Endothelial cell of umbilical vein (primary cell): Measurements from ENCODE around the gene TMSB10. TPM values are rescaled to one million over a fixed set of nuclear protein-coding genes. Genes with fewer than 3 reads are reported as not detected.

Experiments
- BruUV-seq: library from RNA; stranded (reverse); fragments of 400-500 nt; replicated peaks from 2 replicates; lab custom pipeline; 2021; lab: Mats Ljungman, UMichigan
- CTCF ChIA-PET: fragments of 300-600, 350-600 bp; sonication (Branson Sonifier 250); formaldehyde crosslinking; loops from one replicate; lab custom pipeline; 2021; ENCODE audit warnings: antibody characterized with exemption, inconsistent platforms; lab: Charles Lee
- POLR2A ChIA-PET: fragments of 300-600, 350-600 bp; sonication (Branson Sonifier 250); formaldehyde crosslinking; loops from one replicate; lab custom pipeline; 2021; ENCODE audit warnings: antibody characterized with exemption, inconsistent platforms; lab: Charles Lee
- DNase-seq: peaks from one replicate; pipeline ENCODE4 v3.0.0-alpha.2; 2011; ENCODE audit warnings: low read depth, low spot score
- FAIRE-seq: peaks from 2 replicates; lab custom pipeline; 2011; peaks lifted over from hg19 to GRCh38; lab: Jason Lieb, UNC
- H2AFZ ChIP-seq: 2 replicates; pipeline ENCODE4 v1.6.0; 2012; ENCODE audit warnings: low read depth, low read length, control low read depth, inconsistent platforms
- H3K27ac ChIP-seq: 2 replicates; pipeline ENCODE4 v1.5.1; 2011; ENCODE audit warnings: low read depth, mild to moderate bottlenecking, control low read depth, low read length, moderate library complexity; ENCODE audit not compliant: insufficient read depth
- H3K27me3 ChIP-seq, 2 experiments: 2 replicates each; pipeline versions ENCODE4 v1.6.0 to v1.6.1; 2011; ENCODE audit warnings: low read length in 2 of 2, mixed read lengths in 1 of 2; ENCODE audit not compliant: control insufficient read depth in 2 of 2, insufficient read depth in 2 of 2
- H3K36me3 ChIP-seq, 2 experiments: 2 replicates in 1 of 2; 3 replicates in 1 of 2; pipeline ENCODE4 v1.5.1; 2011; ENCODE audit warnings: low read length in 2 of 2, mild to moderate bottlenecking in 1 of 2, moderate library complexity in 1 of 2; ENCODE audit not compliant: control insufficient read depth in 2 of 2, insufficient read depth in 2 of 2; ENCODE audit errors: extremely low read depth in 1 of 2
- H3K4me1 ChIP-seq: 3 replicates; pipeline ENCODE4 v1.5.1; 2011; ENCODE audit warnings: mild to moderate bottlenecking, low read length; ENCODE audit not compliant: control insufficient read depth, insufficient read depth; ENCODE audit errors: extremely low read depth
- H3K4me2 ChIP-seq: 2 replicates; pipeline ENCODE4 v1.6.1; 2011; ENCODE audit warnings: low read length, control low read depth, mixed read lengths; ENCODE audit not compliant: insufficient read depth
- H3K4me3 ChIP-seq, 3 experiments: fragments of 200-600 bp in 1 of 3; sonication (generic), shearing (Covaris generic) in 1 of 3; replicated peaks in 1 of 3; 2 replicates each; pipeline ENCODE4 v1.5.1; 2011 to 2016; ENCODE audit warnings: control low read depth in 3 of 3, low read length in 3 of 3, mild to moderate bottlenecking in 2 of 3, inconsistent platforms in 1 of 3, low read depth in 1 of 3, moderate library complexity in 1 of 3; ENCODE audit not compliant: insufficient read depth in 1 of 3
- H3K79me2 ChIP-seq: 2 replicates; pipeline ENCODE4 v1.6.0; 2012; ENCODE audit warnings: low read length, inconsistent platforms; ENCODE audit not compliant: control insufficient read depth, insufficient read depth
- H3K9ac ChIP-seq: replicated peaks from 2 replicates; pipeline ENCODE3; 2011; ENCODE audit warnings: low read length, control low read depth; ENCODE audit not compliant: insufficient read depth; ENCODE audit errors: extremely low read depth
- H3K9me1 ChIP-seq: replicated peaks from 3 replicates; pipeline ENCODE4 v1.6.0; 2011; ENCODE audit warnings: mild to moderate bottlenecking, low read length; ENCODE audit not compliant: control insufficient read depth, insufficient read depth; ENCODE audit errors: extremely low read depth
- H3K9me3 ChIP-seq: replicated peaks from 2 replicates; pipeline ENCODE4 v1.5.1; 2012; ENCODE audit warnings: low read length, inconsistent platforms; ENCODE audit not compliant: control insufficient read depth, insufficient read depth
- H4K20me1 ChIP-seq: replicated peaks from 2 replicates; pipeline ENCODE3; 2011; ENCODE audit warnings: mild to moderate bottlenecking, low read length; ENCODE audit not compliant: control insufficient read depth, insufficient read depth; ENCODE audit errors: extremely low read depth
- EZH2 ChIP-seq: IDR thresholded peaks from 2 replicates; pipeline ENCODE4 v1.6.1; 2012; ENCODE audit warnings: borderline replicate concordance, low read depth, mild to moderate bottlenecking, moderate library complexity, low read length, inconsistent platforms; ENCODE audit not compliant: severe bottlenecking
- FOS ChIP-seq: IDR thresholded peaks from 2 replicates; pipeline ENCODE4 v1.6.1; 2011; ENCODE audit warnings: mild to moderate bottlenecking, low read length, moderate library complexity, borderline replicate concordance; ENCODE audit not compliant: insufficient read depth
- GATA2 ChIP-seq: IDR thresholded peaks from 2 replicates; pipeline ENCODE4 v1.7.0; 2011; ENCODE audit warnings: low read depth, mild to moderate bottlenecking, moderate library complexity, mixed read lengths, low read length; ENCODE audit not compliant: insufficient read length, insufficient read depth
- JUN ChIP-seq: IDR thresholded peaks from 2 replicates; pipeline ENCODE4 v1.6.1; 2011; ENCODE audit warnings: borderline replicate concordance, low read depth; ENCODE audit not compliant: insufficient read length, insufficient read depth
- MYC ChIP-seq: IDR thresholded peaks from one replicate; pipeline ENCODE4 v1.6.1; 2011; ENCODE audit warnings: mild to moderate bottlenecking, low read depth, low read length
- POLR2A ChIP-seq: IDR thresholded peaks from 2 replicates; pipeline ENCODE4 v1.6.1; 2012; ENCODE audit warnings: low read depth, mild to moderate bottlenecking, control low read depth, low read length
- POLR2AphosphoS5 ChIP-seq: IDR thresholded peaks from 2 replicates; pipeline ENCODE4 v1.6.1; 2012; ENCODE audit warnings: low read depth, mild to moderate bottlenecking, control low read depth, low read length, moderate library complexity; ENCODE audit not compliant: insufficient read depth
- dilution Hi-C: fragments of 300-500 bp; cut with MboI; formaldehyde crosslinking; loops from one replicate; pipeline ENCODE4 v1.15.0; 2019; ENCODE audit warnings: low sequenced_read_pairs; ENCODE audit not compliant: extremely low pct_ligation_motif_present
- intact Hi-C: fragments of 100-400 bp; cut with micrococcal nuclease; formaldehyde crosslinking; loops from one replicate; pipeline ENCODE4 v1.10.0; 2022
- polyA plus RNA-seq, 4 experiments: library from polyadenylated mRNA; depleted of rRNA in 3 of 4; stranded (reverse) in 3 of 4; unstranded in 1 of 4; fragments of >200 nt; gene quantifications; 2 replicates each; pipeline versions ENCODE4 v1.2.1 to v1.2.3, GENCODE V29; 2011 to 2012; ENCODE audit warnings: missing spikeins in 1 of 4
- total RNA-seq: library from RNA; stranded (reverse); gene quantifications from 2 replicates; pipeline ENCODE4 v1.2.3, GENCODE V29; 2021
- TF ChIP-seq, protein P1 (sequence below), 2 donors: IDR thresholded peaks; 1 replicate in 1 of 2; 2 replicates in 1 of 2; pipeline ENCODE4 v1.5.1; 2011; ENCODE audit warnings: low read length in 2 of 2, mild to moderate bottlenecking in 2 of 2, moderate library complexity in 2 of 2, control low read depth in 1 of 2, inconsistent platforms in 1 of 2, low read depth in 1 of 2; ENCODE audit not compliant: insufficient read depth in 1 of 2; ENCODE audit errors: extremely low read depth in 1 of 2
- TF ChIP-seq, protein P2 (sequence below): IDR thresholded peaks from 2 replicates; pipeline ENCODE4 v1.6.1; 2011; ENCODE audit not compliant: insufficient read depth, insufficient read length

The TMSB10 gene
- total and polyA plus RNA-seq, 2 donors (not counting 3 experiments of a cell fraction or from before 2014, with no cell fraction given): 2,774 to 4,015 TPM

DNA sequence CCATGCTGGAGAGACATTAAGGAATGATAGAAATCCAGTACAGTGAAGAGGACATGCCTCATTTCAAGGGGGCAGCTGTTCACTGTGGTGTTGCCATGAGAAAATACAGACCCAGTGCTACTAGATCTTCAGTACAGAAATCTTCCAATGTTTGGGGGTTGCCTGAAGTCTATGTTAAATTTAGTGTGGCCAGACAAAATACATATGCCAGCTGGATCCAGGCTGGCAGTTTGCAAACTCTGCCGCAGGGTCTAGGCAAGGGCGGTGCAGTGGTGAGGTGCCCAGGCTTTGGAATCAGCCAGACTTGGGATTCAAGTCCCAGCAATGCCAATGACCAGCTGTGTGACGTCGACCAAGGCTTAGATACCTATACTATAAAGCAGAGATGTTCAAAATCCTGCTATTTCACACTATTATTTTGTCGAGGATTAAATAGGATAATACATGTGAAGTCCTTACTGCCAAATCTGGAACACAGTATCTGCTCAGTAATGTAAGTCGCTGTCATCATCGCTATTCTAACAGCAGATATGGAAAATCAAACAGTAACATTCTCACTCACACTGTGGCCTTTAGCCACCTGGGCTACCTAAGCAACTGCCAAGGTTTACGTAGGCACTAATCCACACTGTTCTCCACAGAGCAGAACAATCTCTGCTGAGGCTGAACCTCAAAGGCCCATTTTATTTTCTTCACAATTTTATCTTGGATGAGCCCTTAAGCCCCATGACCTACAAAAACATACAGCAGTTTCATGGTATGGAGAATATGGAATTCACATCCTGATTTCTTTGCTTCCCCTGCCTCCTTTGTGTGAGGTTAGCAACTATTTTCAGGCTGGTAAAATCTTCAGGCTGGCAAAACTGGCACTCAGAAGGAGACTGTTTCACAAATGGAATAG is 5.9 kb upstream of the TMSB10 start:
- Histone ChIP-seq H3K9me1 (no peaks in the 10 kb centered on the region), H3K27me3 (no peaks in the 10 kb centered on the region), H3K27ac (no peak overlapping the region), H3K4me3 (no peak overlapping the region), H3K9me3 (no peaks in the 10 kb centered on the region), H4K20me1 (no peaks in the 10 kb centered on the region), H3K9ac (no peak overlapping the region), H3K36me3 (no peaks in the 10 kb centered on the region), H3K79me2 (no peaks in the 10 kb centered on the region), H2AFZ (no peak overlapping the region), H3K4me1 (peaks cover 22% of the 10 kb centered on the region), H3K4me2 (no peak overlapping the region)
- FAIRE-seq: no peak
- no peak for DNase-seq
- no peak for TF ChIP-seq GATA2
- TF ChIP-seq POLR2A: no peak
- TF ChIP-seq POLR2AphosphoS5: no peak
- no peak for TF ChIP-seq FOS
- TF ChIP-seq MYC: no peak
- TF ChIP-seq, protein P1, sequence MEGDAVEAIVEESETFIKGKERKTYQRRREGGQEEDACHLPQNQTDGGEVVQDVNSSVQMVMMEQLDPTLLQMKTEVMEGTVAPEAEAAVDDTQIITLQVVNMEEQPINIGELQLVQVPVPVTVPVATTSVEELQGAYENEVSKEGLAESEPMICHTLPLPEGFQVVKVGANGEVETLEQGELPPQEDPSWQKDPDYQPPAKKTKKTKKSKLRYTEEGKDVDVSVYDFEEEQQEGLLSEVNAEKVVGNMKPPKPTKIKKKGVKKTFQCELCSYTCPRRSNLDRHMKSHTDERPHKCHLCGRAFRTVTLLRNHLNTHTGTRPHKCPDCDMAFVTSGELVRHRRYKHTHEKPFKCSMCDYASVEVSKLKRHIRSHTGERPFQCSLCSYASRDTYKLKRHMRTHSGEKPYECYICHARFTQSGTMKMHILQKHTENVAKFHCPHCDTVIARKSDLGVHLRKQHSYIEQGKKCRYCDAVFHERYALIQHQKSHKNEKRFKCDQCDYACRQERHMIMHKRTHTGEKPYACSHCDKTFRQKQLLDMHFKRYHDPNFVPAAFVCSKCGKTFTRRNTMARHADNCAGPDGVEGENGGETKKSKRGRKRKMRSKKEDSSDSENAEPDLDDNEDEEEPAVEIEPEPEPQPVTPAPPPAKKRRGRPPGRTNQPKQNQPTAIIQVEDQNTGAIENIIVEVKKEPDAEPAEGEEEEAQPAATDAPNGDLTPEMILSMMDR (IDR thresholded peaks at IDR 0.05; ENCODE audit: extremely low read depth in 1 of 2, insufficient read depth in 1 of 2, low read depth in 1 of 2, low read length in 2 of 2): no peak
- TF ChIP-seq JUN: no peak
- no peak for TF ChIP-seq EZH2
- TF ChIP-seq, protein P2, sequence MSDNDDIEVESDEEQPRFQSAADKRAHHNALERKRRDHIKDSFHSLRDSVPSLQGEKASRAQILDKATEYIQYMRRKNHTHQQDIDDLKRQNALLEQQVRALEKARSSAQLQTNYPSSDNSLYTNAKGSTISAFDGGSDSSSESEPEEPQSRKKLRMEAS: no peak
- POLR2A ChIA-PET: no interaction called here
- intact Hi-C loops: no loop called here
- dilution Hi-C loops: no loop called here
- no TSS peak for BruUV-seq
- CTCF ChIA-PET: interaction anchor here (1.8 kb wide), 1 partner anchor 26 kb away, joined by 13 read pairs; no protein-coding TSS in a partner anchor
